GM08714 (cell line): ENCODE data around the gene WDR83.
A peak's percentile ranks its signal among the peaks of the same experiment; 100 is the strongest.
"Not testable (repeated sequence)": the region's sequence is repeated elsewhere in the genome, so short reads cannot be mapped to it uniquely, and the experiment has no call there.

Source experiments
- H3K4me3 ChIP-seq: fragments of 200-500 bp; sonication (Bioruptor generic); 2 replicates; pipeline ENCODE4 v1.5.1; 2014; ENCODE audit warnings: mild to moderate bottlenecking, low read length, inconsistent platforms
- ZNF274 ChIP-seq: IDR thresholded peaks from 2 replicates; pipeline ENCODE4 v1.6.1; 2012; ENCODE audit warnings: mild to moderate bottlenecking, low read depth, low read length

WDR83 gene

GRCh38 chr19:12705654-12706331 is 39.2 kb downstream of the WDR83 start:
- TF ChIP-seq ZNF274 = no peak
- H3K4me3 ChIP-seq = no peak overlapping the region

GRCh38 chr19:12706332-12706718 is 39.7 kb downstream of the WDR83 start:
- TF ChIP-seq ZNF274 = no peak
- no peak overlapping the region for H3K4me3 ChIP-seq

GRCh38 chr19:12708641-12709040 is 42.0 kb downstream of the WDR83 start:
- no peak overlapping the region for H3K4me3 ChIP-seq
- TF ChIP-seq ZNF274 = no peak

GRCh38 chr19:12711187-12711586 is 44.6 kb downstream of the WDR83 start:
- H3K4me3 ChIP-seq = no peak overlapping the region
- no peak for TF ChIP-seq ZNF274

GRCh38 chr19:12712077-12712476 is 45.5 kb downstream of the WDR83 start:
- H3K4me3 ChIP-seq = not testable (repeated sequence)

- H3K4me3 ChIP-seq = not testable (repeated sequence)
Measured at GRCh38 chr19:12713304-12713703, 46.7 kb downstream of the WDR83 start.

- TF ChIP-seq ZNF274 = no peak
- no peak overlapping the region for H3K4me3 ChIP-seq
Measured at GRCh38 chr19:12715102-12715501, 48.5 kb downstream of the WDR83 start.

GRCh38 chr19:12715929-12716328 is 49.3 kb downstream of the WDR83 start:
- no peak overlapping the region for H3K4me3 ChIP-seq
- no peak for TF ChIP-seq ZNF274

- H3K4me3 ChIP-seq = peak overlapping the region; percentile 86; the same call in 1 of the 2 replicates
- TF ChIP-seq ZNF274 = no peak
Measured at GRCh38 chr19:12720296-12720695, 53.7 kb downstream of the WDR83 start.

- no peak for TF ChIP-seq ZNF274
- H3K4me3 ChIP-seq = peak overlapping the region; percentile 86
Measured at GRCh38 chr19:12720851-12721655, 54.4 kb downstream of the WDR83 start.

GRCh38 chr19:12721656-12722565 is 55.3 kb downstream of the WDR83 start:
- TF ChIP-seq ZNF274 = no peak
- H3K4me3 ChIP-seq = peak overlapping the region; percentile 86

- no peak for TF ChIP-seq ZNF274
- H3K4me3 ChIP-seq = peak overlapping the region; percentile 86
Measured at GRCh38 chr19:12722566-12723380, 56.2 kb downstream of the WDR83 start.

- peak overlapping the region; percentile 86 for H3K4me3 ChIP-seq
- no peak for TF ChIP-seq ZNF274
Measured at GRCh38 chr19:12723381-12723640, 56.7 kb downstream of the WDR83 start.

- no peak for TF ChIP-seq ZNF274
- peak within 1 kb of the TSS; percentile 86 for H3K4me3 ChIP-seq
Measured at GRCh38 chr19:12723641-12724426, 57.2 kb downstream of the WDR83 start, which contains the start of gene TNPO2. TNPO2 (minus strand) TSS chr19:12723932; CDS start chr19:12720977, 2,955 bp downstream.
